ENCODE measurements around the gene PI4KA.
"Not testable (repeated sequence)": the region's sequence is repeated elsewhere in the genome, so short reads cannot be mapped to it uniquely, and the experiment has no call there.

Gene PI4KA

GRCh38 chr22:20847318-20847822, 11.2 kb downstream of the PI4KA start:
- no peak for DNase-seq (ENCODE audit: low spot score)

- no peak for DNase-seq (ENCODE audit: low spot score)
Observed at GRCh38 chr22:20844055-20845037, 14.3 kb downstream of the PI4KA start.

- DNase-seq (ENCODE audit: low spot score), result no peak
Observed at GRCh38 chr22:20843501-20843900, 15.1 kb downstream of the PI4KA start.

GRCh38 chr22:20840646-20841371, 17.8 kb downstream of the PI4KA start:
- DNase-seq (ENCODE audit: low spot score), result no peak

GRCh38 chr22:20839837-20840645, 18.6 kb downstream of the PI4KA start:
- no peak for DNase-seq (ENCODE audit: low spot score)

- DNase-seq (ENCODE audit: low spot score), result not testable (repeated sequence)
Observed at GRCh38 chr22:20839354-20839753, 19.3 kb downstream of the PI4KA start.

- DNase-seq (ENCODE audit: low spot score), result no peak
Observed at GRCh38 chr22:20836987-20837823, 21.4 kb downstream of the PI4KA start.

GRCh38 chr22:20834725-20835124, 23.9 kb downstream of the PI4KA start:
- DNase-seq (ENCODE audit: low spot score), result no peak

GRCh38 chr22:20834206-20834605, 24.4 kb downstream of the PI4KA start:
- DNase-seq (ENCODE audit: low spot score), result no peak

GRCh38 chr22:20833225-20833665, 25.4 kb downstream of the PI4KA start:
- DNase-seq (ENCODE audit: low spot score), result no peak

GRCh38 chr22:20829491-20830134, 29.0 kb downstream of the PI4KA start:
- no peak for DNase-seq (ENCODE audit: low spot score)

- DNase-seq (ENCODE audit: low spot score), result not testable (repeated sequence)
Observed at GRCh38 chr22:20826373-20827152, 32.0 kb downstream of the PI4KA start.

- no peak for DNase-seq (ENCODE audit: low spot score)
Observed at GRCh38 chr22:20825624-20826023, 33.0 kb downstream of the PI4KA start.

- not testable (repeated sequence) for DNase-seq (ENCODE audit: low spot score)
Observed at GRCh38 chr22:20825216-20825615, 33.4 kb downstream of the PI4KA start.

- DNase-seq (ENCODE audit: low spot score), result no peak
Observed at GRCh38 chr22:20823264-20823663, 35.3 kb downstream of the PI4KA start.

- DNase-seq (ENCODE audit: low spot score), result no peak
Observed at GRCh38 chr22:20822240-20822639, 36.4 kb downstream of the PI4KA start.

- DNase-seq (ENCODE audit: low spot score), result not testable (repeated sequence)
Observed at GRCh38 chr22:20821717-20822239, 36.8 kb downstream of the PI4KA start.

GRCh38 chr22:20819471-20819870, 39.1 kb downstream of the PI4KA start:
- no peak for DNase-seq (ENCODE audit: low spot score)

GRCh38 chr22:20818471-20818870, 40.1 kb downstream of the PI4KA start:
- DNase-seq (ENCODE audit: low spot score), result no peak

All from kidney tubule cell (primary cell).